Tibial artery (tissue), 4 donors: ENCODE data around the gene EPN2.

ENCODE experiments used
- DNase-seq, 2 donors: peaks; one replicate each; pipeline ENCODE4 v3.0.0-alpha.2; 2019
- H3K27ac ChIP-seq, 2 donors: fragments of 200-600 bp; sonication (generic) in 1 of 2; 1 replicate in 1 of 2; 2 replicates in 1 of 2; pipeline ENCODE4 v1.5.1; 2018 to 2019; ENCODE audit warnings: mild to moderate bottlenecking in 1 of 2
- H3K27me3 ChIP-seq, 2 donors: fragments of 200-600 bp; sonication (generic) in 1 of 2; one replicate each; pipeline versions ENCODE4 v1.5.1 to v1.6.0; 2016 to 2019
- H3K36me3 ChIP-seq, 3 donors: fragments of 200-600 bp; sonication (generic) in 2 of 3; one replicate each; pipeline ENCODE4 v1.5.1; 2016 to 2019; ENCODE audit warnings: mild to moderate bottlenecking in 2 of 3
- H3K4me1 ChIP-seq, 4 donors: fragments of 200-600 bp; sonication (generic) in 2 of 4; 1 replicate in 3 of 4; 2 replicates in 1 of 4; pipeline ENCODE4 v1.5.1; 2016 to 2019
- H3K4me3 ChIP-seq, 2 donors: fragments of 200-600 bp; sonication (generic) in 1 of 2; 1 replicate in 1 of 2; 2 replicates in 1 of 2; pipeline ENCODE4 v1.5.1; 2018 to 2019; ENCODE audit warnings: mild to moderate bottlenecking in 2 of 2
- H3K9me3 ChIP-seq, 3 donors: fragments of 200-600 bp; sonication (generic) in 1 of 3; one replicate each; pipeline ENCODE4 v1.5.1; 2016 to 2019
- CTCF ChIP-seq, 2 experiments: fragments of 200-600 bp in 1 of 2; fragments of 450-650 bp in 1 of 2; IDR thresholded peaks; one replicate each; pipeline ENCODE4 v1.5.1; 2017 to 2019; ENCODE audit warnings: antibody characterized with exemption in 2 of 2, mild to moderate bottlenecking in 1 of 2, moderate library complexity in 1 of 2
- intact Hi-C: fragments of 100-400 bp; cut with DNase I; formaldehyde crosslinking; loops from one replicate; pipeline ENCODE4 v1.15.0; 2023; ENCODE audit warnings: low total_unique reads

Gene EPN2

GRCh38 chr17:19254651-19255050 is 17.5 kb downstream of the EPN2 start:
- no peak overlapping the region for H3K27ac ChIP-seq
- peaks cover 0 to 32% (median 20%) of the 10 kb centered on the region in 4 donors for H3K4me1 ChIP-seq
- intact Hi-C loops, result no loop called here
- no peaks in the 10 kb centered on the region for H3K36me3 ChIP-seq
- no peak for DNase-seq
- no peaks in the 10 kb centered on the region for H3K27me3 ChIP-seq
- TF ChIP-seq CTCF (IDR thresholded peaks at IDR 0.05), result no peak
- no peak overlapping the region for H3K4me3 ChIP-seq
- no peaks in the 10 kb centered on the region for H3K9me3 ChIP-seq

DNA sequence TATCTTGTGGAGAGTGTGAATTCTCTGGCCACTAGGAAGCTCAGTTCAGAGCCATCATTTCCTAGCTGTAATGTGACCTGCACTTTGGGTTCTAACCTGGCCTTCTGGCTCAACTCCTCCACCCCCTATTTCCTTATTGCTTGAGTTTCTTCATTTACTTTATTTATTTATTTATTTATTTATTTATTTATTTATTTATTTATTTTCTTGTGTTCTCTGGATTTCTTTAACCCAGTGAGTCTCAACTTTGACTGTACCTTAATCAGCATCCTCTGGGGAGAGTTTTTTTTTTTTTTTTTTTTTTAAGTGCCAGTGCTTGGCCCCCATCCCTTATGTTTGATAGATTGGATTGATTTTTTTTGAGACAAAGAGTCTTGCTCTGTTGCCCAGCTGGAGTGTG is 18.1 kb downstream of the EPN2 start:
- no peak for DNase-seq
- Histone ChIP-seq H3K36me3 (no peaks in the 10 kb centered on the region), H3K4me1 (peaks cover 0 to 32% (median 16%) of the 10 kb centered on the region in 4 donors), H3K27ac (no peak overlapping the region), H3K9me3 (no peaks in the 10 kb centered on the region), H3K4me3 (no peak overlapping the region), H3K27me3 (no peaks in the 10 kb centered on the region)
- intact Hi-C loops, result no loop called here
- TF ChIP-seq CTCF (IDR thresholded peaks at IDR 0.05), result no peak

DNA sequence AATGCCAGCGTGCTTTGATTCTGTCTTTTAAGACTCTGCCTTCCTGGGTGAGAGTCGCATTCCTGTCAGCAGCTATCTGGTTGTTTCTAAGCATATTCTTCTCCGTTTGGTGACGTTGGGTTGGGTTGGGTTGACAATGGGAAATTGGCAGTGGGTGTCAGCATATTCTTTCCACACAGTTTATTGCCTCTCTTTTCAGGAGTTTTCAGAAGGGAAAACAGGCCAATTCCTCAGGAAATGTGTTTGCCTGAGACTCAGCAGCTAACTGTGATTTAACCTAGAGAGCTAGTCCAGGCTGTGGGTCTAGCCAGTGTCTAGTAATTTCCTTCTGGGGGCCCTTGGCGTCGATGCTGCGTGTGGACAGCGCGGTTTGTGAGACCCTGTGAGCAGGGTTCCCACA is 21.2 kb downstream of the EPN2 start:
- no peak overlapping the region for H3K27ac ChIP-seq

GRCh38 chr17:19260958-19261357 is 23.8 kb downstream of the EPN2 start:
- no peak for TF ChIP-seq CTCF (IDR thresholded peaks at IDR 0.05)
- peak overlapping the region in 1 of 2 donors; percentile 82 for H3K27ac ChIP-seq
- no peaks in the 10 kb centered on the region for H3K9me3 ChIP-seq
- H3K4me1 ChIP-seq, result peaks cover 6 to 69% (median 50%) of the 10 kb centered on the region in 4 donors
- intact Hi-C loops, result no loop called here
- H3K4me3 ChIP-seq, result no peak overlapping the region
- no peaks in the 10 kb centered on the region for H3K27me3 ChIP-seq
- no peaks in the 10 kb centered on the region for H3K36me3 ChIP-seq
- DNase-seq, result no peak

More for the DNA sequence above, 21.2 kb downstream of the EPN2 start:
- no peaks in the 10 kb centered on the region for H3K9me3 ChIP-seq
- TF ChIP-seq CTCF (IDR thresholded peaks at IDR 0.05), result no peak
- peaks cover 0 to 43% (median 27%) of the 10 kb centered on the region in 4 donors for H3K4me1 ChIP-seq
- no peak for DNase-seq
- intact Hi-C loops, result no loop called here
- no peaks in the 10 kb centered on the region for H3K36me3 ChIP-seq
- no peak overlapping the region for H3K4me3 ChIP-seq
- no peaks in the 10 kb centered on the region for H3K27me3 ChIP-seq

DNA sequence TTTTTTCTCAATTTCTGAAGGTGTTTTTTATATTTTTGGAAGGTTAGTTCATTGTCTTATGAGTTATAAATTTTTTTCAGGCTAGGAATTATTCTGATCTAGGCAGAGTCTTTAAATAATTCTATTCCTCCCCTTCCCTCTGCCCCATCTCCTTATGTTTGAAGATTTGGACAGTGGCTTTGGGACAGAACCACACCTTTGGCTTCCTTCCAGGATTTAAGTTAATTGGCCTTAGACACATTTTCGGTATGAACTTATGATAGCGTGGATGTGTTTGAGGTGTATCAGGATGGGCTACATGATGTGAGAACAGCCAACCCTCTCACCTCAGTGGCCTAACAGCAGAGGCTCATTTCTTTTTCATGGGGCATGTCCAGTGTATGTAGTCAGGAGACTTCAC is 24.3 kb downstream of the EPN2 start:
- Histone ChIP-seq H3K9me3 (no peaks in the 10 kb centered on the region), H3K36me3 (no peaks in the 10 kb centered on the region), H3K27me3 (no peaks in the 10 kb centered on the region), H3K4me3 (no peak overlapping the region), H3K27ac (peak overlapping the region; percentile 79 to 82), H3K4me1 (peaks cover 6 to 69% (median 51%) of the 10 kb centered on the region in 4 donors)
- DNase-seq, result no peak
- intact Hi-C loops, result no loop called here
- no peak for TF ChIP-seq CTCF (IDR thresholded peaks at IDR 0.05)
